ENCODE data around the gene ARID4B. TPM values are rescaled to one million over a fixed set of nuclear protein-coding genes. Genes with fewer than 3 reads are reported as not detected.

The ARID4B gene
- total and polyA plus RNA-seq, 9 donors = 19.6 to 52.0 (median 40.6) TPM

DNA sequence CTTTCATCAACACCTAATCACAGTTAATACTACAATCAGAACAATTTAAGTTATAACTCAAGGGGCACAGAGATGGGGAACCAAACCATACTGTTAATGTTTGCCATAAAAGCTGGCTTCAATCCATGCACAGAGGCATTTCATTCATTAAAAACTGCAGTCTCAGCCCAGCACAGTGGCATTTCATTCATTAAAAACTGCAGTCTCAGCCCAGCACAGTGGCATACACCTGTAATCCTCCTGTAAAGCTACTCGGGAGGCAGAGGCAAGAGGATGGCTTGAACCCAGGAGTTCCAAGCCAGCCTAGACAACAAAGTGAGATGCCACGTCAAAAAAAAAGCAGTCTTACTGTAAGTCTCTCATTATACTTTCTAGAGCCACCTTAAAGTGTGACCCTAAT, 29.2 kb downstream of the ARID4B start:
- Histone ChIP-seq H3K27ac (no peak overlapping the region), H3K9me3 (no peaks in the 10 kb centered on the region), H3K4me3 (no peak overlapping the region), H3K36me3 (no peaks in the 10 kb centered on the region), H3K4me1 (ENCODE audit: insufficient read depth) (peaks cover 4% of the 10 kb centered on the region), H3K27me3 (no peaks in the 10 kb centered on the region)
- WGBS, 3 donors = 62 to 74% (median 68%) methylated on average over 2 of the region's 2 CpGs
- TF ChIP-seq EP300 (IDR thresholded peaks at IDR 0.05) (no peak), POLR2A (IDR thresholded peaks at IDR 0.05) (no peak)
- TF ChIP-seq, protein P1, sequence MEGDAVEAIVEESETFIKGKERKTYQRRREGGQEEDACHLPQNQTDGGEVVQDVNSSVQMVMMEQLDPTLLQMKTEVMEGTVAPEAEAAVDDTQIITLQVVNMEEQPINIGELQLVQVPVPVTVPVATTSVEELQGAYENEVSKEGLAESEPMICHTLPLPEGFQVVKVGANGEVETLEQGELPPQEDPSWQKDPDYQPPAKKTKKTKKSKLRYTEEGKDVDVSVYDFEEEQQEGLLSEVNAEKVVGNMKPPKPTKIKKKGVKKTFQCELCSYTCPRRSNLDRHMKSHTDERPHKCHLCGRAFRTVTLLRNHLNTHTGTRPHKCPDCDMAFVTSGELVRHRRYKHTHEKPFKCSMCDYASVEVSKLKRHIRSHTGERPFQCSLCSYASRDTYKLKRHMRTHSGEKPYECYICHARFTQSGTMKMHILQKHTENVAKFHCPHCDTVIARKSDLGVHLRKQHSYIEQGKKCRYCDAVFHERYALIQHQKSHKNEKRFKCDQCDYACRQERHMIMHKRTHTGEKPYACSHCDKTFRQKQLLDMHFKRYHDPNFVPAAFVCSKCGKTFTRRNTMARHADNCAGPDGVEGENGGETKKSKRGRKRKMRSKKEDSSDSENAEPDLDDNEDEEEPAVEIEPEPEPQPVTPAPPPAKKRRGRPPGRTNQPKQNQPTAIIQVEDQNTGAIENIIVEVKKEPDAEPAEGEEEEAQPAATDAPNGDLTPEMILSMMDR (IDR thresholded peaks at IDR 0.05) = no peak
- intact Hi-C loops (cut with DNase I) = no loop called here
- DNase-seq = no peak

DNA sequence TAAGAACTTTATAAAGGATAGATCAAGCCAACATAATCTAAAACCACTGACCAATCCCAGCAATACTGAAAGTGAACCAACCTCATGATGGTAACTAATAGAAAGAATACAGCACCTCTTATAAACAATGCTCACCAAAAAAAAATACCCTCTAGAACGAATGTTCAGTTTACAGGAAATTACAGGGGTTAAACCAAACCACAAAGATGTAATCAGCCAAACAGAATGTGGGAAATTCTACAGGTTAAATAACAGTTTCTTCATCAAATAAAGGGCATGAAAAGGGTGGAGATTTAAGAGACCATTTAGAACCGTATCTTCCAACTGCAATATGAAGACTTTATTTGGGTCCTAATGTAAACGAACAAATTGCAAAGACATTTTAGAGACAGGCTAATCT, 30.4 kb downstream of the ARID4B start:
- 73 to 75% (median 75%) methylated on average over 3 of the region's 3 CpGs for WGBS, 3 donors
- Histone ChIP-seq H3K36me3 (no peaks in the 10 kb centered on the region), H3K4me1 (ENCODE audit: insufficient read depth) (peaks cover 4% of the 10 kb centered on the region), H3K4me3 (no peak overlapping the region), H3K27me3 (no peaks in the 10 kb centered on the region), H3K9me3 (no peaks in the 10 kb centered on the region), H3K27ac (no peak overlapping the region)
- intact Hi-C loops (cut with DNase I) = no loop called here
- TF ChIP-seq EP300 (IDR thresholded peaks at IDR 0.05) (no peak), POLR2A (IDR thresholded peaks at IDR 0.05) (no peak)
- TF ChIP-seq, protein P1 (IDR thresholded peaks at IDR 0.05) = no peak
- no peak for DNase-seq

DNA sequence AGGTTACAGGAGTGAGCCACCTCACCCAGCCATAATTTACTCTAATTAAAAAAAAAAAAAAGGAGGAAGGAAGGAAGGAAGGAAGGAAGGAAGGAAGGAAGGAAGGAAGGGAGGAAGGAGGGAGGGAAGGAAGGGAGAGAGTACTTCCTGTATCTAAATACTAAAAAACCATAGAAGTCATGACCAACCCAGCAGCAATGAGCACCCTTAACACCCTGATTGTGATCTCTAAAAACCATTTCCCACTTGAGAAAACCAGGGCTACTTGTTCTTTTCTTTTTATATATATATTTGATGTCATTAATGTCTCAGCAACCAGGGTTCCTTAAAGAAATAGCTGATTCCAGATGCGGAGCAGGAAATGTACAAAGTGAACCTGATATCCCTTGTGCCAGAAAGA, 31.2 kb downstream of the ARID4B start:
- WGBS, 3 donors = 98 to 100% (median 100%) methylated on average over 1 of the region's 1 CpG
- intact Hi-C loops (cut with DNase I) = no loop called here

DNA sequence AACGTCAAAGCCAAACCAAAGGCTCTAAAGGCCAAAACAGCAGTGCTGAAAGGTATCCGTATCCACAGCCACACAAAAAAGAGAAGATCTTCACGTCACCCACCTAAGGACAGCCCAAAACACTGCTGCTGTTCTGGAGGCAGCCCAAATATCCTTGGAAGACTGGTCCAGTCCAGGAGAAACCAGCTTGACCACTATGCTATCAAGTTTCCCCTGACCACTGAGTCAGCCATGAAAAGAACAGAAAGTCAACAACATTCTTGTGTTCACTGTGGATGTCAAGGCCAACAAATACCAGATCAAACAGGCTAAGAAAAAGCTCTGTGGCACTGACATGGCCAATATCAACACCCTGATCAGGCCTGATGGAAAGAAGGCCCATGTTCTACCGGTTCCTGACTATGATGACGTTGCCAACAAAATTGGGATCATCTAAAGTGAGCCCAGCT, 32.1 kb downstream of the ARID4B start:
- Histone ChIP-seq H3K4me1 (ENCODE audit: insufficient read depth) (peaks cover 7% of the 10 kb centered on the region), H3K9me3 (no peaks in the 10 kb centered on the region), H3K4me3 (no peak overlapping the region), H3K36me3 (no peaks in the 10 kb centered on the region), H3K27me3 (no peaks in the 10 kb centered on the region), H3K27ac (no peak overlapping the region)
- TF ChIP-seq POLR2A (IDR thresholded peaks at IDR 0.05) = no peak
- TF ChIP-seq, protein P1 (IDR thresholded peaks at IDR 0.05) = no peak
- no peak for TF ChIP-seq EP300 (IDR thresholded peaks at IDR 0.05)
- WGBS, 3 donors = 78 to 83% (median 79%) methylated on average over 5 of the region's 5 CpGs
- DNase-seq = no peak
- intact Hi-C loops (cut with DNase I) = no loop called here

More for the DNA sequence above, 31.2 kb downstream of the ARID4B start:
- TF ChIP-seq, protein P1 (IDR thresholded peaks at IDR 0.05) = no peak
- TF ChIP-seq POLR2A (IDR thresholded peaks at IDR 0.05) = no peak
- H3K4me1 ChIP-seq (ENCODE audit: insufficient read depth) = peaks cover 7% of the 10 kb centered on the region
- H3K27ac ChIP-seq = no peak overlapping the region
- no peak overlapping the region for H3K4me3 ChIP-seq
- no peaks in the 10 kb centered on the region for H3K27me3 ChIP-seq
- no peak for DNase-seq
- H3K9me3 ChIP-seq = no peaks in the 10 kb centered on the region
- no peaks in the 10 kb centered on the region for H3K36me3 ChIP-seq
